Chondrocyte (in vitro differentiated cells): ENCODE data around the gene PRTN3. TPM values are rescaled to one million over a fixed set of nuclear protein-coding genes. Genes with fewer than 3 reads are reported as not detected.
"Not testable (repeated sequence)": the region's sequence is repeated elsewhere in the genome, so short reads cannot be mapped to it uniquely, and the experiment has no call there.

Source experiments
- DNase-seq: peaks from one replicate; pipeline ENCODE4 v3.0.0; 2021; ENCODE audit warnings: mixed read lengths, low spot score
- H3K27ac Mint-ChIP-seq: one replicate; pipeline ENCODE4 v1.8.0; 2021; ENCODE audit warnings: mild to moderate bottlenecking, moderate library complexity, mixed read lengths; ENCODE audit not compliant: unreplicated experiment
- H3K27me3 Mint-ChIP-seq: 2 replicates; pipeline ENCODE4 v1.8.0; 2021; ENCODE audit warnings: low read depth, mixed read lengths
- H3K36me3 Mint-ChIP-seq: 2 replicates; pipeline ENCODE4 v1.8.0; 2021; ENCODE audit warnings: low read depth, mixed read lengths
- H3K4me1 Mint-ChIP-seq: 2 replicates; pipeline ENCODE4 v1.8.0; 2021; ENCODE audit warnings: low read depth, mild to moderate bottlenecking, mixed read lengths
- H3K4me3 Mint-ChIP-seq: one replicate; pipeline ENCODE4 v1.8.0; 2021; ENCODE audit warnings: mild to moderate bottlenecking, moderate library complexity, mixed read lengths; ENCODE audit not compliant: unreplicated experiment
- H3K9me3 Mint-ChIP-seq: 2 replicates; pipeline ENCODE4 v1.8.0; 2021; ENCODE audit warnings: low read depth, mixed read lengths
- CTCF ChIP-seq: fragments of 200-600 bp; sonication (generic); IDR thresholded peaks from 2 replicates; pipeline ENCODE4 v1.5.0; 2021; ENCODE audit warnings: antibody characterized with exemption, mild to moderate bottlenecking, moderate library complexity
- total RNA-seq: library from RNA; stranded (reverse); gene quantifications from 3 replicates; pipeline ENCODE4 v1.2.1, GENCODE V29; 2021

The PRTN3 gene
- total RNA-seq, 1 donor from 2014 or later, result not detected

- Mint-ChIP-seq H3K27me3 (no peaks in the 10 kb centered on the region), H3K4me1 (no peaks in the 10 kb centered on the region), H3K9me3 (peaks cover 4% of the 10 kb centered on the region), H3K4me3 (no peak overlapping the region), H3K36me3 (peaks cover 11% of the 10 kb centered on the region), H3K27ac (no peak overlapping the region)
- DNase-seq, result no peak
- TF ChIP-seq CTCF, result no peak
These were observed 24.3 kb upstream of the PRTN3 start for GRCh38 chr19:816500-816857.

GRCh38 chr19:820212-820611 lies 20.6 kb upstream of the PRTN3 start:
- DNase-seq, H3K27ac Mint-ChIP-seq, H3K4me1 Mint-ChIP-seq: not testable (repeated sequence)

GRCh38 chr19:821231-821824 lies 19.5 kb upstream of the PRTN3 start:
- Mint-ChIP-seq H3K9me3 (peaks cover 3% of the 10 kb centered on the region), H3K4me1 (no peaks in the 10 kb centered on the region), H3K27ac (no peak overlapping the region), H3K4me3 (peak overlapping the region; percentile 60), H3K36me3 (peaks cover 4% of the 10 kb centered on the region), H3K27me3 (no peaks in the 10 kb centered on the region)
- no peak for TF ChIP-seq CTCF
- peak; percentile 88 for DNase-seq

More at GRCh38 chr19:820212-820611, 20.6 kb upstream of the PRTN3 start:
- not testable (repeated sequence) for H3K27me3 Mint-ChIP-seq, H3K36me3 Mint-ChIP-seq, H3K4me3 Mint-ChIP-seq, H3K9me3 Mint-ChIP-seq

GRCh38 chr19:821825-822503 lies 18.8 kb upstream of the PRTN3 start, which contains the start of gene PLPPR3:
Gene PLPPR3 (minus strand): TSS chr19:821955. CDS start chr19:821559, 396 bp downstream.
- no peak for TF ChIP-seq CTCF
- Mint-ChIP-seq H3K27me3 (no peaks in the 10 kb centered on the region), H3K4me1 (no peaks in the 10 kb centered on the region), H3K27ac (no peak within 1 kb of the TSS), H3K9me3 (no peaks in the 10 kb centered on the region), H3K4me3 (peak within 1 kb of the TSS; percentile 60), H3K36me3 (no peaks in the 10 kb centered on the region)
- no peak for DNase-seq

GRCh38 chr19:823565-824121 lies 17.2 kb upstream of the PRTN3 start:
- peak; percentile 72 for DNase-seq
- Mint-ChIP-seq H3K9me3 (no peaks in the 10 kb centered on the region), H3K27ac (no peak overlapping the region), H3K4me1 (no peaks in the 10 kb centered on the region), H3K27me3 (no peaks in the 10 kb centered on the region), H3K36me3 (no peaks in the 10 kb centered on the region), H3K4me3 (no peak overlapping the region)
- no peak for TF ChIP-seq CTCF
